Activated CD4-positive, alpha-beta T cell treated with anti-CD3 and anti-CD28 coated beads, Interleukin-2, amount 50 U/mL, for 4 hours (primary cell): Measurements from ENCODE around the gene DTX3L.
"Not testable (repeated sequence)": the region's sequence is repeated elsewhere in the genome, so short reads cannot be mapped to it uniquely, and the experiment has no call there.

Experiments used
- DNase-seq, 2 experiments: peaks; one replicate each; pipeline ENCODE4 v3.0.0-alpha.2; 2020

Gene DTX3L

GRCh38 chr3:122562923-122563716, 1.0 kb upstream of the DTX3L start:
- no peak for DNase-seq

- peak in 1 of 2 experiments; percentile 9 for DNase-seq
These were observed 467 bp upstream of the DTX3L start for GRCh38 chr3:122563717-122564025.

GRCh38 chr3:122568131-122568530, 4.0 kb downstream of the DTX3L start:
- DNase-seq = not testable (repeated sequence)

- DNase-seq = no peak
These were observed 4.6 kb downstream of the DTX3L start for GRCh38 chr3:122568755-122569154.

- peak; percentile 15 to 30 for DNase-seq
These were observed 8.8 kb downstream of the DTX3L start for GRCh38 chr3:122572940-122573412.

GRCh38 chr3:122576174-122576940, 12.2 kb downstream of the DTX3L start:
- DNase-seq = peak; percentile 35 to 49

GRCh38 chr3:122577409-122578031, 13.4 kb downstream of the DTX3L start, which contains the start of gene PARP15:
Gene PARP15, plus strand, starts transcription at chr3:122577650. Its CDS starts 18 bp downstream, at chr3:122577668.
- peak in 1 of 2 experiments; percentile 31 for DNase-seq

GRCh38 chr3:122578069-122578740, 14.1 kb downstream of the DTX3L start:
- no peak for DNase-seq

GRCh38 chr3:122580470-122580869, 16.3 kb downstream of the DTX3L start:
- no peak for DNase-seq

GRCh38 chr3:122581622-122582021, 17.5 kb downstream of the DTX3L start:
- DNase-seq = no peak

- no peak for DNase-seq
These were observed 18.3 kb downstream of the DTX3L start for GRCh38 chr3:122582390-122582789.

- DNase-seq = no peak
These were observed 22.0 kb downstream of the DTX3L start for GRCh38 chr3:122586098-122586497.

GRCh38 chr3:122586773-122587485, 22.8 kb downstream of the DTX3L start:
- DNase-seq = no peak

- DNase-seq = no peak
These were observed 23.4 kb downstream of the DTX3L start for GRCh38 chr3:122587572-122587971.

GRCh38 chr3:122589297-122589696, 25.2 kb downstream of the DTX3L start:
- DNase-seq = no peak

GRCh38 chr3:122590610-122591009, 26.5 kb downstream of the DTX3L start:
- DNase-seq = no peak

GRCh38 chr3:122594025-122594424, 29.9 kb downstream of the DTX3L start:
- DNase-seq = no peak

GRCh38 chr3:122598151-122598550, 34.0 kb downstream of the DTX3L start:
- no peak for DNase-seq

GRCh38 chr3:122598556-122598955, 34.4 kb downstream of the DTX3L start:
- DNase-seq = no peak

GRCh38 chr3:122602011-122602710, 38.0 kb downstream of the DTX3L start:
- no peak for DNase-seq

- no peak for DNase-seq
These were observed 38.9 kb downstream of the DTX3L start for GRCh38 chr3:122603056-122603455.

GRCh38 chr3:122606330-122606729, 42.2 kb downstream of the DTX3L start:
- no peak for DNase-seq
